Brain microvascular endothelial cell (primary cell): ENCODE measurements around the gene CBX5.
"Not testable (repeated sequence)": the region's sequence is repeated elsewhere in the genome, so short reads cannot be mapped to it uniquely, and the experiment has no call there.

ENCODE experiments used
- DNase-seq: peaks from one replicate; pipeline ENCODE4 v3.0.0-alpha.2; 2020
- H3K27ac ChIP-seq: fragments of 250-450 bp; sonication (Bioruptor Pico); 2 replicates; pipeline ENCODE4 v1.5.1; 2020; ENCODE audit warnings: mild to moderate bottlenecking, moderate library complexity
- H3K27me3 ChIP-seq: fragments of 250-450 bp; sonication (Bioruptor Pico); replicated peaks from 2 replicates; pipeline ENCODE4 v1.5.1; 2020; ENCODE audit warnings: mild to moderate bottlenecking
- H3K36me3 ChIP-seq: fragments of 250-450 bp; sonication (Bioruptor Pico); replicated peaks from 2 replicates; pipeline ENCODE4 v1.5.1; 2020; ENCODE audit warnings: mild to moderate bottlenecking
- H3K4me3 ChIP-seq: 2 replicates; pipeline ENCODE4 v1.5.1; 2011; ENCODE audit warnings: low read depth, mild to moderate bottlenecking, control low read depth, low read length, moderate library complexity
- CTCF ChIP-seq: IDR thresholded peaks from 2 replicates; pipeline ENCODE4 v1.5.1; 2011; ENCODE audit warnings: low read depth, mild to moderate bottlenecking, moderate library complexity, low read length, control low read depth, inconsistent platforms; ENCODE audit errors: missing control alignments
- in situ Hi-C: cut with HindIII; loops from 2 replicates; pipeline ENCODE4 v1.10.0; 2017; ENCODE audit warnings: low sequenced_read_pairs, low pct_ligation_motif_present

Gene CBX5

GRCh38 chr12:54279632-54280467 lies at the start of gene CBX5:
TSS of gene CBX5 (minus strand) at chr12:54280122. CDS start at chr12:54257650, 22,472 bp downstream.
- in situ Hi-C loops = no loop called here
- peak within 1 kb of the TSS; percentile 73 for H3K4me3 ChIP-seq
- TF ChIP-seq CTCF = no peak

GRCh38 chr12:54328595-54329337 lies 48.8 kb upstream of the CBX5 start:
- TF ChIP-seq CTCF = no peak
- in situ Hi-C loops = no loop called here
- Histone ChIP-seq H3K27ac (no peak overlapping the region), H3K36me3 (peaks cover 2% of the 10 kb centered on the region), H3K27me3 (no peaks in the 10 kb centered on the region), H3K4me3 (no peak overlapping the region)
- DNase-seq = no peak

More at GRCh38 chr12:54279632-54280467, at the start of gene CBX5:
- peak; percentile 100 for DNase-seq
- H3K27ac ChIP-seq = peak within 1 kb of the TSS; percentile 98
- H3K36me3 ChIP-seq = peaks cover 36% of the 10 kb centered on the region
- no peaks in the 10 kb centered on the region for H3K27me3 ChIP-seq

GRCh38 chr12:54325442-54326109 lies 45.7 kb upstream of the CBX5 start:
- H3K4me3 ChIP-seq = peak overlapping the region; percentile 98
- H3K27me3 ChIP-seq, H3K36me3 ChIP-seq, DNase-seq, in situ Hi-C loops: not testable (repeated sequence)
- peak overlapping the region; percentile 94 for H3K27ac ChIP-seq

GRCh38 chr12:54324617-54325441 lies 44.9 kb upstream of the CBX5 start, which contains the start of gene COPZ1:
TSS of gene COPZ1 (plus strand) at chr12:54325131. CDS start at chr12:54325164, 33 bp downstream.
- no peaks in the 10 kb centered on the region for H3K27me3 ChIP-seq
- H3K27ac ChIP-seq = peak within 1 kb of the TSS; percentile 94
- H3K36me3 ChIP-seq = no peaks in the 10 kb centered on the region
- H3K4me3 ChIP-seq = peak within 1 kb of the TSS; percentile 98
- TF ChIP-seq CTCF = peak; percentile 82
- DNase-seq = peak; percentile 100
- in situ Hi-C loops = no loop called here

GRCh38 chr12:54321363-54321762 lies 41.4 kb upstream of the CBX5 start:
- no peak overlapping the region for H3K27ac ChIP-seq
- no peaks in the 10 kb centered on the region for H3K36me3 ChIP-seq
- in situ Hi-C loops = no loop called here
- H3K27me3 ChIP-seq = no peaks in the 10 kb centered on the region
- no peak for TF ChIP-seq CTCF
- no peak for DNase-seq
- H3K4me3 ChIP-seq = no peak overlapping the region

- H3K27ac ChIP-seq, H3K4me3 ChIP-seq, H3K36me3 ChIP-seq, H3K27me3 ChIP-seq, in situ Hi-C loops, DNase-seq: not testable (repeated sequence)
Measured at GRCh38 chr12:54312309-54312708, 32.4 kb upstream of the CBX5 start.
